ENCODE measurements around the gene PACRG. TPM values are rescaled to one million over a fixed set of nuclear protein-coding genes. Genes with fewer than 3 reads are reported as not detected.

The PACRG gene
- total and polyA plus RNA-seq, 2 donors (not counting 3 experiments of a cell fraction or from before 2014, with no cell fraction given): 0.08 TPM; not detected in 1

DNA sequence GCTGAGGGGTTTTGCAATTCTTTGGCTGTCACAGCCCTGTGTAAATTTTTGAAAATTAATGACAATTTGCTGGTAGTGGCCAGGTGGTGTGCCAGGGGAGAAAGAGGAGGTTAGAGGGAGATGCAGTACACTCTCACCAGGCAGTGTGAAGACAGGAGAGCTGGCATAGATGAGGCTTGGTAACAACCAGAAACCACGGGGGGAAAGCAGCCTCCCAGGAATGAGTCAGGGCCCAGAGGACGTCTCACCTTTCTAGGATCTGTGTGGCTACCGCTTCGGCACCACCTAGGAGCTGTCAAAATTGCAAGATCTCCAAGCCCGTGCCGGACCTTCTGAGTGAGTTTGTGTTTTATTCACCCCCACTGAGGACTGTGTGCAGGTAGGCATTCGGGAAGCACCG is 171.4 kb downstream of the PACRG start:
- no peak overlapping the region for H3K27ac ChIP-seq (ENCODE audit: insufficient read depth, low read depth, low read length)
- H3K36me3 ChIP-seq (ENCODE audit: control insufficient read depth in 2 of 2, extremely low read depth in 1 of 2, insufficient read depth in 2 of 2, low read length in 2 of 2): no peaks in the 10 kb centered on the region
- TF ChIP-seq FOS (IDR thresholded peaks at IDR 0.05; ENCODE audit: borderline replicate concordance, insufficient read depth, low read length) (no peak), JUN (IDR thresholded peaks at IDR 0.05; ENCODE audit: borderline replicate concordance, insufficient read depth, insufficient read length, low read depth) (no peak), POLR2A (IDR thresholded peaks at IDR 0.05; ENCODE audit: low read depth, low read length) (no peak), POLR2AphosphoS5 (IDR thresholded peaks at IDR 0.05; ENCODE audit: insufficient read depth, low read depth, low read length) (no peak), EZH2 (IDR thresholded peaks at IDR 0.05; ENCODE audit: borderline replicate concordance, low read depth, low read length, severe bottlenecking) (no peak), MYC (IDR thresholded peaks at IDR 0.05; ENCODE audit: low read depth, low read length) (no peak), GATA2 (IDR thresholded peaks at IDR 0.05; ENCODE audit: insufficient read depth, insufficient read length, low read depth, low read length) (no peak)
- TF ChIP-seq, protein P1, sequence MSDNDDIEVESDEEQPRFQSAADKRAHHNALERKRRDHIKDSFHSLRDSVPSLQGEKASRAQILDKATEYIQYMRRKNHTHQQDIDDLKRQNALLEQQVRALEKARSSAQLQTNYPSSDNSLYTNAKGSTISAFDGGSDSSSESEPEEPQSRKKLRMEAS (IDR thresholded peaks at IDR 0.05; ENCODE audit: insufficient read depth, insufficient read length): no peak
- TF ChIP-seq, protein P2, sequence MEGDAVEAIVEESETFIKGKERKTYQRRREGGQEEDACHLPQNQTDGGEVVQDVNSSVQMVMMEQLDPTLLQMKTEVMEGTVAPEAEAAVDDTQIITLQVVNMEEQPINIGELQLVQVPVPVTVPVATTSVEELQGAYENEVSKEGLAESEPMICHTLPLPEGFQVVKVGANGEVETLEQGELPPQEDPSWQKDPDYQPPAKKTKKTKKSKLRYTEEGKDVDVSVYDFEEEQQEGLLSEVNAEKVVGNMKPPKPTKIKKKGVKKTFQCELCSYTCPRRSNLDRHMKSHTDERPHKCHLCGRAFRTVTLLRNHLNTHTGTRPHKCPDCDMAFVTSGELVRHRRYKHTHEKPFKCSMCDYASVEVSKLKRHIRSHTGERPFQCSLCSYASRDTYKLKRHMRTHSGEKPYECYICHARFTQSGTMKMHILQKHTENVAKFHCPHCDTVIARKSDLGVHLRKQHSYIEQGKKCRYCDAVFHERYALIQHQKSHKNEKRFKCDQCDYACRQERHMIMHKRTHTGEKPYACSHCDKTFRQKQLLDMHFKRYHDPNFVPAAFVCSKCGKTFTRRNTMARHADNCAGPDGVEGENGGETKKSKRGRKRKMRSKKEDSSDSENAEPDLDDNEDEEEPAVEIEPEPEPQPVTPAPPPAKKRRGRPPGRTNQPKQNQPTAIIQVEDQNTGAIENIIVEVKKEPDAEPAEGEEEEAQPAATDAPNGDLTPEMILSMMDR (IDR thresholded peaks at IDR 0.05; ENCODE audit: extremely low read depth in 1 of 2, insufficient read depth in 1 of 2, low read depth in 1 of 2, low read length in 2 of 2): no peak
- no peak overlapping the region for H3K4me3 ChIP-seq (replicated peaks in 1 of 3; ENCODE audit: insufficient read depth in 1 of 3, low read depth in 1 of 3, low read length in 3 of 3)
- CTCF ChIA-PET: no interaction called here
- H3K4me1 ChIP-seq (ENCODE audit: control insufficient read depth, extremely low read depth, insufficient read depth, low read length): no peaks in the 10 kb centered on the region
- POLR2A ChIA-PET: no interaction called here
- intact Hi-C loops (cut with micrococcal nuclease) (no loop called here), dilution Hi-C loops (cut with MboI; ENCODE audit: extremely low pct_ligation_motif_present, low sequenced_read_pairs) (no loop called here)
- H3K9me1 ChIP-seq (replicated peaks; ENCODE audit: control insufficient read depth, extremely low read depth, insufficient read depth, low read length): no peaks in the 10 kb centered on the region
- no TSS peak for BruUV-seq (replicated peaks)
- no peaks in the 10 kb centered on the region for H3K79me2 ChIP-seq (ENCODE audit: control insufficient read depth, insufficient read depth, low read length)
- DNase-seq (ENCODE audit: low read depth, low spot score): no peak
- no peaks in the 10 kb centered on the region for H3K9me3 ChIP-seq (replicated peaks; ENCODE audit: control insufficient read depth, insufficient read depth, low read length)
- H4K20me1 ChIP-seq (replicated peaks; ENCODE audit: control insufficient read depth, extremely low read depth, insufficient read depth, low read length): no peaks in the 10 kb centered on the region
- H3K4me2 ChIP-seq (ENCODE audit: insufficient read depth, low read length): no peak overlapping the region
- H3K27me3 ChIP-seq (ENCODE audit: control insufficient read depth in 2 of 2, insufficient read depth in 2 of 2, low read length in 2 of 2): no peaks in the 10 kb centered on the region
- H2AFZ ChIP-seq (ENCODE audit: low read depth, low read length): no peak overlapping the region
- no peak overlapping the region for H3K9ac ChIP-seq (replicated peaks; ENCODE audit: extremely low read depth, insufficient read depth, low read length)
- no peak for FAIRE-seq
